GM12864 (cell line): ENCODE results near the gene WFS1.

Source experiments
- DNase-seq: peaks from one replicate; pipeline ENCODE4 v3.0.0-alpha.2; 2011; ENCODE audit warnings: low read depth
- H3K4me3 ChIP-seq: 2 replicates; pipeline ENCODE4 v1.5.1; 2011; ENCODE audit warnings: mild to moderate bottlenecking, low read depth, low read length, control low read depth
- TF ChIP-seq, protein P1 (sequence below): IDR thresholded peaks from 2 replicates; pipeline ENCODE4 v1.5.1; 2011; ENCODE audit warnings: low read depth, mild to moderate bottlenecking, moderate library complexity, low read length, control low read depth, inconsistent platforms; ENCODE audit errors: missing control alignments

WFS1 gene

GRCh38 chr4:6351246-6352000 is 81.8 kb downstream of the WFS1 start:
- no peak for DNase-seq
- no peak overlapping the region for H3K4me3 ChIP-seq
- TF ChIP-seq, protein P1, sequence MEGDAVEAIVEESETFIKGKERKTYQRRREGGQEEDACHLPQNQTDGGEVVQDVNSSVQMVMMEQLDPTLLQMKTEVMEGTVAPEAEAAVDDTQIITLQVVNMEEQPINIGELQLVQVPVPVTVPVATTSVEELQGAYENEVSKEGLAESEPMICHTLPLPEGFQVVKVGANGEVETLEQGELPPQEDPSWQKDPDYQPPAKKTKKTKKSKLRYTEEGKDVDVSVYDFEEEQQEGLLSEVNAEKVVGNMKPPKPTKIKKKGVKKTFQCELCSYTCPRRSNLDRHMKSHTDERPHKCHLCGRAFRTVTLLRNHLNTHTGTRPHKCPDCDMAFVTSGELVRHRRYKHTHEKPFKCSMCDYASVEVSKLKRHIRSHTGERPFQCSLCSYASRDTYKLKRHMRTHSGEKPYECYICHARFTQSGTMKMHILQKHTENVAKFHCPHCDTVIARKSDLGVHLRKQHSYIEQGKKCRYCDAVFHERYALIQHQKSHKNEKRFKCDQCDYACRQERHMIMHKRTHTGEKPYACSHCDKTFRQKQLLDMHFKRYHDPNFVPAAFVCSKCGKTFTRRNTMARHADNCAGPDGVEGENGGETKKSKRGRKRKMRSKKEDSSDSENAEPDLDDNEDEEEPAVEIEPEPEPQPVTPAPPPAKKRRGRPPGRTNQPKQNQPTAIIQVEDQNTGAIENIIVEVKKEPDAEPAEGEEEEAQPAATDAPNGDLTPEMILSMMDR: no peak

- no peak for DNase-seq
- TF ChIP-seq, protein P1: no peak
- no peak overlapping the region for H3K4me3 ChIP-seq
Observed at GRCh38 chr4:6352031-6352692, 82.5 kb downstream of the WFS1 start.
